Spleen (tissue), 11 donors: ENCODE results near the gene MAP4K4. TPM values are rescaled to one million over a fixed set of nuclear protein-coding genes. Genes with fewer than 3 reads are reported as not detected.

Experiments
- DNase-seq: peaks from one replicate; pipeline ENCODE4 v3.0.0-alpha.2; 2020
- H3K27ac ChIP-seq, 8 donors: fragments of 200-600 bp; sonication (generic) in 7 of 8; 1 replicate in 4 of 8; 2 replicates in 4 of 8; pipeline versions ENCODE4 v1.5.0 to v1.8.0; 2016 to 2021; ENCODE audit warnings: inconsistent platforms in 4 of 8, mild to moderate bottlenecking in 4 of 8, moderate library complexity in 1 of 8
- H3K27me3 ChIP-seq, 7 donors: fragments of 200-600 bp; sonication (generic) in 6 of 7; replicated peaks in 1 of 7; 1 replicate in 4 of 7; 2 replicates in 3 of 7; pipeline versions ENCODE4 v1.5.0 to v1.8.0; 2016 to 2021; ENCODE audit warnings: inconsistent platforms in 3 of 7, mild to moderate bottlenecking in 1 of 7
- H3K36me3 ChIP-seq, 6 donors: fragments of 200-600 bp; sonication (generic) in 5 of 6; 1 replicate in 4 of 6; 2 replicates in 2 of 6; pipeline versions ENCODE4 v1.5.0 to v1.8.0; 2016 to 2021; ENCODE audit warnings: inconsistent platforms in 2 of 6
- H3K4me1 ChIP-seq, 6 donors: fragments of 200-600 bp; sonication (generic) in 5 of 6; 1 replicate in 3 of 6; 2 replicates in 3 of 6; pipeline versions ENCODE4 v1.5.0 to v1.8.0; 2016 to 2021; ENCODE audit warnings: inconsistent platforms in 3 of 6
- H3K4me3 ChIP-seq, 8 donors: fragments of 200-600 bp; sonication (generic) in 7 of 8; 1 replicate in 4 of 8; 2 replicates in 4 of 8; pipeline versions ENCODE4 v1.5.0 to v1.8.0; 2016 to 2021; ENCODE audit warnings: inconsistent platforms in 4 of 8, mild to moderate bottlenecking in 4 of 8, moderate library complexity in 2 of 8
- H3K9me3 ChIP-seq, 8 donors: fragments of 200-600 bp; sonication (generic) in 7 of 8; 1 replicate in 4 of 8; 2 replicates in 4 of 8; pipeline versions ENCODE4 v1.5.0 to v1.8.0; 2016 to 2021; ENCODE audit warnings: inconsistent platforms in 4 of 8
- POLR2A ChIP-seq, 3 donors: fragments of 450-650 bp; IDR thresholded peaks; one replicate each; pipeline ENCODE4 v1.5.1; 2017; ENCODE audit warnings: antibody characterized with exemption in 3 of 3, mild to moderate bottlenecking in 1 of 3
- POLR2AphosphoS5 ChIP-seq, 3 donors: sonication (generic); formaldehyde crosslinking; IDR thresholded peaks; one replicate each; pipeline ENCODE4 v1.5.1; 2017; ENCODE audit warnings: antibody characterized with exemption in 3 of 3
- WGBS, 5 donors: extraction: QIAGEN DNeasy Blood & Tissue Kit in 3 of 5; methylation state at CpG; one replicate each; pipeline versions ENCODE4 v1.1.5 to v1.1.7; 2013 to 2018; 5-methylcytosine and 5-hydroxymethylcytosine counted together
- intact Hi-C: fragments of 100-400 bp; cut with DNase I; formaldehyde crosslinking; loops from one replicate; pipeline ENCODE4 v1.15.0; 2023; ENCODE audit warnings: low total_unique reads
- polyA plus RNA-seq, 3 donors: library from polyadenylated mRNA; stranded (reverse); fragments of 200-250 nt; gene quantifications; one replicate each; pipeline ENCODE4 v1.2.1, GENCODE V29; 2013
- total RNA-seq, 7 donors: library from RNA; depleted of rRNA in 3 of 7; stranded (reverse); fragments of >200 nt in 3 of 7; fragmentation: NEBNext Ultra II Directional in 4 of 7; extraction: Animal tissue kit (Norgen Biotek cat#: 25700) in 4 of 7; gene quantifications; one replicate each; pipeline versions ENCODE4 v1.1.0 to v1.2.1, GENCODE V29; 2016 to 2021
- TF ChIP-seq, protein P1 (sequence below), 11 experiments: fragments of 200-600 bp in 7 of 11; fragments of 450-650 bp in 4 of 11; sonication (generic) in 4 of 11; IDR thresholded peaks in 8 of 11; conservative IDR thresholded peaks in 3 of 11; 1 replicate in 7 of 11; 2 replicates in 4 of 11; pipeline versions ENCODE4 v1.4.0 to v1.8.0; 2016 to 2021; ENCODE audit warnings: antibody characterized with exemption in 11 of 11, inconsistent platforms in 4 of 11, mild to moderate bottlenecking in 1 of 11
- donor health status: healthy with polysubstance abuse.
- donor health status: DM: no; HTN: no; CAD: no; lungs with moderate emphysema.
- donor health status: DM: no; HTN: no; CAD: no.
- donor health status: Bipolar disorder and iron deficiency.
- donor health status: healthy.
- donor health status: DM: no; HTN: no; CAD: no.
- donor health status: DM: yes; HTN: yes; CAD: no.

MAP4K4 gene
- total and polyA plus RNA-seq, 10 donors, result 16.7 to 108 (median 71.7) TPM

DNA sequence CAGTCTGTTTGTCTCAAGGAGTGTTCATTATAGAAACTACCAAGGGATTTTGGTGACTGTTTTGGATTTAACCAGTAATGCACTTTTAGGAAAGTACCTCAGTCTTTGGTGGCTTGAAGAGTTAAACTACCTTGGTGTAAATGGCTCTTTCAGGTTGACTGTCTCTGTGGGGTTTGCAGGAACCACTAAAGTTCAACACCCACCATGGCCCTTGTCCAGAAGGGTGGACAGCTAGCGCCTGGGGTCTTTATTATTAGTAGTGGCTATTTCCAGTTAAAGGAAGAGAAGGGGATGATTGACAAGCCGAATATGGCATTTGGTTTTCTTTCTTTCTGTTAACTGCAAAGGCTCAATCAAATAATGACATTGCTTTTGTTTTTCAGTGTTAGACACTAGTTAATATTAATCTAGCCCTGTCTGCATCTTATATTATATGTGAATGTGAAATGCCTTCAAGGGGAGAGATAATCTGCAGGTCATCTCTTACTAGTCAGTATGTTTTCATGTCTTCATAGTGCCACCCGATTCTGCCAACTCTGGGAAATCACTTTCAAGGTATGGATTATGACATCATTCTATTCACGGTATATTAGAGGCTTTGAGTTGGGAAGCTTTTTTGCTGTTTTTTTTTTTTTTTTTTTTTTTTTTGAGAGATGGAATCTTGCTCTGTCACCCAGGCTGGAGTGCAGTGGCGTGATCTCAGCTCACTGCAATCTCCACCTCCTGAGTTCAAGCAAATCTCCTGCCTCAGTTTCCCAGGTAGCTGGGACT is 56.4 kb downstream of the MAP4K4 start:
- no peaks in the 10 kb centered on the region for H3K36me3 ChIP-seq
- no peak overlapping the region for H3K4me3 ChIP-seq
- 68 to 83% (median 71%) methylated on average over 5 of the region's 5 CpGs for WGBS, 5 donors
- DNase-seq, result no peak
- no peaks in the 10 kb centered on the region for H3K27me3 ChIP-seq
- peaks cover 32 to 84% (median 72%) of the 10 kb centered on the region in 6 donors for H3K4me1 ChIP-seq
- no peak for TF ChIP-seq POLR2A (IDR thresholded peaks at IDR 0.05)
- no peak for TF ChIP-seq POLR2AphosphoS5 (IDR thresholded peaks at IDR 0.05)
- TF ChIP-seq, protein P1, sequence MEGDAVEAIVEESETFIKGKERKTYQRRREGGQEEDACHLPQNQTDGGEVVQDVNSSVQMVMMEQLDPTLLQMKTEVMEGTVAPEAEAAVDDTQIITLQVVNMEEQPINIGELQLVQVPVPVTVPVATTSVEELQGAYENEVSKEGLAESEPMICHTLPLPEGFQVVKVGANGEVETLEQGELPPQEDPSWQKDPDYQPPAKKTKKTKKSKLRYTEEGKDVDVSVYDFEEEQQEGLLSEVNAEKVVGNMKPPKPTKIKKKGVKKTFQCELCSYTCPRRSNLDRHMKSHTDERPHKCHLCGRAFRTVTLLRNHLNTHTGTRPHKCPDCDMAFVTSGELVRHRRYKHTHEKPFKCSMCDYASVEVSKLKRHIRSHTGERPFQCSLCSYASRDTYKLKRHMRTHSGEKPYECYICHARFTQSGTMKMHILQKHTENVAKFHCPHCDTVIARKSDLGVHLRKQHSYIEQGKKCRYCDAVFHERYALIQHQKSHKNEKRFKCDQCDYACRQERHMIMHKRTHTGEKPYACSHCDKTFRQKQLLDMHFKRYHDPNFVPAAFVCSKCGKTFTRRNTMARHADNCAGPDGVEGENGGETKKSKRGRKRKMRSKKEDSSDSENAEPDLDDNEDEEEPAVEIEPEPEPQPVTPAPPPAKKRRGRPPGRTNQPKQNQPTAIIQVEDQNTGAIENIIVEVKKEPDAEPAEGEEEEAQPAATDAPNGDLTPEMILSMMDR (IDR thresholded peaks at IDR 0.05 in 8 of 11, conservative IDR thresholded peaks at IDR 0.05 in 3 of 11), result no peak
- peak overlapping the region in 3 of 8 donors; percentile 61 to 74 (median 66) for H3K27ac ChIP-seq
- intact Hi-C loops, result loop anchor here (10.0 kb wide), 1 partner anchor 61 kb away; no protein-coding TSS in a partner anchor
- no peaks in the 10 kb centered on the region for H3K9me3 ChIP-seq

DNA sequence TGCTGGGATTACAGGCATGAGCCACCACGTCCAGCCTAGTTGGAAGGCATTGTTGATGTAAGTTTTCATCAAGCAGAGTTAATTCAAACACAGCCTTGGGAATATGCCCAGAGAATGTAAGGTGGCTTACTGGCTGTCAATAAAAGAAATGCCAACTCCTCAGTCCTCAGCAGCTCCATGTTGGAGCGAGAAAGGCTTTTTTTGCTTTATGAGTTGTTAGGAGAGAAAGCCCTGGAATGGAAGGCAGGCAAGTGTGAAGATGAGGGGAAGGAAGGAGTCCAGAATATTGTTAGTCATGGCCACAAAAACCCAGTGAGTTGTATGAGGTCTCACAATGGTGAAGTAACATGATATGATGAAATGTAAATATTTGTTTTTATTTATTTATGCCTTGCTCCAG is 57.1 kb downstream of the MAP4K4 start:
- Histone ChIP-seq H3K4me1 (peaks cover 32 to 87% (median 72%) of the 10 kb centered on the region in 6 donors), H3K27me3 (no peaks in the 10 kb centered on the region), H3K27ac (peak overlapping the region in 7 of 8 donors; percentile 14 to 74 (median 61)), H3K9me3 (no peaks in the 10 kb centered on the region), H3K4me3 (no peak overlapping the region), H3K36me3 (no peaks in the 10 kb centered on the region)
- no peak for DNase-seq
- 68 to 93% (median 89%) methylated on average over 2 of the region's 2 CpGs for WGBS, 5 donors
- TF ChIP-seq, protein P1 (IDR thresholded peaks at IDR 0.05 in 8 of 11, conservative IDR thresholded peaks at IDR 0.05 in 3 of 11), result no peak
- no peak for TF ChIP-seq POLR2AphosphoS5 (IDR thresholded peaks at IDR 0.05)
- no peak for TF ChIP-seq POLR2A (IDR thresholded peaks at IDR 0.05)
- intact Hi-C loops, result loop anchor here (10.0 kb wide), 1 partner anchor 60 kb away; no protein-coding TSS in a partner anchor

DNA sequence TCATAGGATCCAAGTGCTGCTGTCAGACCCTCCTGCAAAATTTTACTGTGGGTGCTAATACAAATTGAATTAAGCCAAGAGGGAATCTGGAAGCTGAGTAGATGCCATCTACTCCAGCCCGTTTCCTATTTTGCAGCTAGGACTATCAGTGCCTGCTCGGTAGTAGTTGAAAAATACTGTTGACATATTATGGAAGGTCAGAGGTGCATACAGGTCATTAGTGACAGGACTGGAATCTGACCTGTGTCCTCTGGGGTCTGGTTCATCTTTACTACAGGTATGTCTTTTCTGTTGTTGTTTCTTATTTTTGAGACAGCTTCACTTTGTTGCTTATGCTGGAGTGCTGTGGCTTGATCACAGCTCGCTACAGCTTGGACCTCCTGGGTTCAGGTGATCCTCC is 58.8 kb downstream of the MAP4K4 start:
- WGBS, 5 donors, result 77 to 88% (median 81%) methylated on average over 3 of the region's 3 CpGs
- peak overlapping the region in 5 of 8 donors; percentile 20 to 74 (median 59) for H3K27ac ChIP-seq
- H3K4me3 ChIP-seq, result peak overlapping the region in 1 of 8 donors; percentile 17
- DNase-seq, result no peak
- intact Hi-C loops, result loop anchor here (10.0 kb wide), 1 partner anchor 59 kb away; no protein-coding TSS in a partner anchor
- no peaks in the 10 kb centered on the region for H3K9me3 ChIP-seq
- H3K36me3 ChIP-seq, result no peaks in the 10 kb centered on the region
- TF ChIP-seq, protein P1 (IDR thresholded peaks at IDR 0.05 in 8 of 11, conservative IDR thresholded peaks at IDR 0.05 in 3 of 11), result no peak
- TF ChIP-seq POLR2A (IDR thresholded peaks at IDR 0.05) (no peak), POLR2AphosphoS5 (IDR thresholded peaks at IDR 0.05) (no peak)
- H3K27me3 ChIP-seq, result no peaks in the 10 kb centered on the region
- H3K4me1 ChIP-seq, result peaks cover 25 to 84% (median 63%) of the 10 kb centered on the region in 6 donors

DNA sequence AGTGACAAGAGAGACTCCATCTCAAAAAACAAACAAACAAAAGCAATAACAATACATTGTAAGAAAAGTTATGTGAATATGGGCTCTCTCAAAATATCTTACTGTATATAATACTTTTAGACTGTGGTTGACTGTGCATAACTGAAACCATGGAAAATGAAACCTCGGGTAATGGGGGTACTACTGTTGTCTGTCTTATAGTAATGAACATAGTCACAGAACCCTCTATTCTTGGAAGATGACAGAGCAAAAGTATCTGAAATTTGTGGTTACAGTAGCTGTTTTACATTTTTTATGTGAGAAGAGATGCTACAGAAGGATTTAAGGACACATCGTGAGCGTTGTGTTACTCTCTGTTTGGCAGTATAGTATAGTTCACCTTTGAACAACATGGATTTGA is 60.5 kb downstream of the MAP4K4 start:
- no peaks in the 10 kb centered on the region for H3K36me3 ChIP-seq
- TF ChIP-seq POLR2AphosphoS5 (IDR thresholded peaks at IDR 0.05) (no peak), POLR2A (IDR thresholded peaks at IDR 0.05) (no peak)
- TF ChIP-seq, protein P1 (IDR thresholded peaks at IDR 0.05 in 8 of 11, conservative IDR thresholded peaks at IDR 0.05 in 3 of 11), result no peak
- H3K4me1 ChIP-seq, result peaks cover 27 to 84% (median 62%) of the 10 kb centered on the region in 6 donors

More for the DNA sequence above, 60.5 kb downstream of the MAP4K4 start:
- DNase-seq, result no peak
- intact Hi-C loops, result loop anchor here (10.0 kb wide), 1 partner anchor 57 kb away; no protein-coding TSS in a partner anchor
- H3K27me3 ChIP-seq, result no peaks in the 10 kb centered on the region
- H3K9me3 ChIP-seq, result no peaks in the 10 kb centered on the region
- H3K4me3 ChIP-seq, result peak overlapping the region in 1 of 8 donors; percentile 3
- 27 to 48% (median 38%) methylated on average over 3 of the region's 3 CpGs for WGBS, 5 donors
- H3K27ac ChIP-seq, result peak overlapping the region in 1 of 8 donors; percentile 2
